Measurements from ENCODE around the gene FGD4.

FGD4 gene

GRCh38 chr12:32460638-32461037 lies 61.3 kb downstream of the FGD4 start:
- no peak for DNase-seq

- no peak for DNase-seq
Observed at GRCh38 chr12:32462908-32463307, 63.5 kb downstream of the FGD4 start.

- DNase-seq, result no peak
Observed at GRCh38 chr12:32466187-32466586, 66.8 kb downstream of the FGD4 start.

DNA sequence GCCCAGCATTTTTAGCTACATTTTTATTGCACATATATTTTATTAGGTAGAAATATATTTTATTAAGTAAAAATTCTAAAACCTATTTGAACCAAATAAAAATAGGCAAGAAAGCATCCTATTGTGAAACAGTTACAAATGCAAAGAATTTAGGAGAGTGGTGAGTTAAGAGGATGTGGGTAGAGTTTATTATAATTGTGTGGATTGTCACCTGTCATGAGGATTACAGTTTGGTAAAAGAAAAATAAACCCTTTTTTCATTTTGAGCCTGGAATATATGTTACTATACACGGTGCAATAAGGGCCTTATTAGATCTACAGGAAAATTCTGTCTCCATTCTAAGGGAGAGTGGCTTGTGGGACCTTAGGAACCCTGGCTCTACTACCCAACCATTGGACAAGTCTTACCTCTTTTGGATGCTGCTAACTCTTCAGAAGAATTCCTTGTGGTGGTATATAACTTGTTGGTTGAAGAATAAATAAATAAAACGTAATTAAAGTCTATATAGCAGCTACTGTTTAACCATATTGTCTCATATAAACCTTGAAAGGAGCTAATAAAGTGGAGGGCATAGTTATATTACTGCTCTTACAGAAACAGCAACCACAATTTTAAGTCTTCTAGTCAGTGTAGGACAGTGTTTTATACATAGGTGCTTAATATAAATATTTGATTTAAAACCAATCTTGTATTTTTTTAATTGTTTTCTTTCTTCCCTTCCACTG lies 67.8 kb downstream of the FGD4 start:
- DNase-seq, result no peak

DNA sequence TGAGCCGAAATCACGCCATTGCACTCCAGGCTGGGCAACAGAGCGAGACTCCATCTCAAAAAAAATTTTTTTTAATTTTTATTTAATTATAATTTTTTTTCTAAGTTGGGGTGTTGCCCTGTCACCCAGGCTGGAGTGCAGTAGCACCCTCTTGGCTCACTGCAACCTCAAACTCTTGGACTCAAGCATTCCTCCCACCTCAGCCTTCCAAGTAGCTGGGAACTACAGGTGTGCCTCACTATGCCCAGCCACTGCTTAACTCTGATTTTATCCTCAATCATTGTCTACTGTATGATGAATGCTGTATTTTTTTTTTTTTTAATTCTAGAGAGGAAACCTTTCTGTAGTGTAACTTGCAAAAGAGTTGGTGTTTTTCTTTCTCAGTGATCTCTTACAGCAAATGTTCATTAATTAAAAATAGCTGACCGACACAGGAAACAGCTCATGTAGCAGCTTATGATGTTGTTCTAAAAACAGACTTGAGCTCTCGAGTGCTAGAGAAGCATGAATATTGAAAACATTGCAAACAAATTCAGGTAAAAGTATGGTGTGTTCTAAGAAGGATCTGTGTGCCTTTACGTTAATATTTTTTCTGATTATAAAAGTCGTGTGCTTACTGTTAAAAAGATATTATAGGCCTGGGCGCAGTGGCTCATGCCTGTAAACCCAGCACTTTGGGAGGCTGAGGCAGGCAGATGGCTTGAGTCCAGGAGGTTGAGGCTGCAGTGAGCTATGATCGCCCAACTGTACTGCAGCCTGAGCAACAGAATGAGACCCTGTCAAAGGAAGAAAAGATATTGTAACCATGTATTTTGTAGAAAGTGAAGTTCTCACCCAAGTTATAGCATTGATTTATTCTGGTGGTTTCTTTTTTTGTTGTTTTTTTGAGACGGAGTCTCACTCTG lies 68.9 kb downstream of the FGD4 start:
- DNase-seq, result no peak

DNA sequence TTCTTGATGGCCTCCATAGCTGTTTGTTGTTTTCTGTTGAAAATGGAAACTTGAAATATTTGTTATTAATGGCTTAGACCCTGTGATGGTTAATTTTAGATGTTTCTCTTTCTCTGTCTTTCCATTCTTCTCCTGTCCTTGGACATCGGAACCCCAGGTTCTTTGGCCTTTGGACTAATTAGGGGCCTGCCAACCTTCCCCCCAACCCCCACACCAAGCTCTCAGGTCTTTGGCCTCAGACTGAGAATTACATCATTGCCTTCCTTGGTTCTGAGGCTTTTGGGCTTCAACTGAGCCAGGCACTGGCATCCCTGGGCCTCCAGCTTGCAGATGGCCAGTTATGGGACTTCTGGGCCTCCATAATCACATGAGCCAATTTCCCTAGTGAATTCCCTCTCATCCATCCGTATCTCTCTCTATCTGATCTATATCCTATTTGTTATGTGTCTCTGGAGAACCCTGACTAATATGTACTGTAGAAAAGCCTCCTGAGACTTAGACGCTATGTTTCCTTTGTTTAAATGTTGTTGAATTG lies 71.6 kb downstream of the FGD4 start:
- DNase-seq, result no peak

DNA sequence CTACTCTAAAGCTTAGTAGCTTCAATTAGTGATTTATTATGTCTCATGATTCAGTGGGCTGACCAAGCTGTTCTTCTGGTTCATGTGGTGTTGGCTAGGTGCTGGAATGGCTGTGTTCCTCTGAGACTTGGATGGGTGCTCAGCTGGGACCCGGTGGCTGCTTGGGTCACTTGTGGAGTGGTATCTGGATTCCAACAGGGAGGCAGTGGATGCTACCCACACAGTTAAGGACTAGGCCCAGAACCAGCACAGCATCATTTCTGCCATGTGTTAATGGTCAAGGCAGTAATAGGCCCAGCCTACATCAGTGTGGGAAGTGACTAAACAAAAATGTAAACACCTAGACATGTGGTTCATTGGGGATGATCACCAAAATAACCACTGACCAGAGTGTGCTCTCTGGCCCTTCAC lies 72.2 kb downstream of the FGD4 start:
- no peak for DNase-seq

DNA sequence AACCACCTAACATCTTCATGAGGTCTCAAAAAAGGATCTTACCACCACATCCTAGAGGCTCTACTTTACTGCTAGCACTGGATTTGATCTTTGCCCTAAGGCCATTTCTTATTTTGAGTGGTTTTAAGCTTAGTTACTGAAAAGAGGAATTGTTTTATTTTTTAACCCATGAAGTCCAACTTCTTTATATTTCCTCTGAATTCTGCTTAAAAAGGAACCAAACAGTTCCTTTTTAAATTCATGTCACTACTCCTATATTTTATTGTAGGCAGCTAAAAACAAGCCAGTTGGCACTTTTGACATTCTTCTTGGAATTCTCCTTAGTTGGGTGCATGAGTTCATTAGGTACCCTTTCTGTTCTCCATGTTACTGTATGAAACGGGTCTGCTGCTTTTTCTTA lies 76.4 kb downstream of the FGD4 start:
- DNase-seq, result no peak

DNA sequence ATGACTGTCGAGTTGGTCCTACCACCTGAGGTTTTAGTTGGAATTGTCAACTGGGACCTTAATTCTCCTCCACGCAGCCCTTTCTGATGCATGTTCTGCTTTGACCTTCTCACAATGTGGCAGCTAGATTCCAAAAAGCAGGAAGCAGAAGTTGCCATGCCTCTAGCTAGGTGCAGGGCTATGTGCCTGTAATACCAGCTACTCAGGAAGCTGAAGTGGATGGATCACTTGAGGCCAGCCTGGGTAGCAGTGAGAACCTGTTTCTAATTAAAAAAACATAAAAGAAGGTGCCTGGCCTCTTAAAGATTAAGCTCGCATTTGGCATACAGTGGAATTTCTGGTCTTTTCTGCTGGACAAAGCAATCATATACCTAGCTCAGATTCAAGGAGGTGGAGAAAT lies 77.1 kb downstream of the FGD4 start:
- no peak for DNase-seq

DNA sequence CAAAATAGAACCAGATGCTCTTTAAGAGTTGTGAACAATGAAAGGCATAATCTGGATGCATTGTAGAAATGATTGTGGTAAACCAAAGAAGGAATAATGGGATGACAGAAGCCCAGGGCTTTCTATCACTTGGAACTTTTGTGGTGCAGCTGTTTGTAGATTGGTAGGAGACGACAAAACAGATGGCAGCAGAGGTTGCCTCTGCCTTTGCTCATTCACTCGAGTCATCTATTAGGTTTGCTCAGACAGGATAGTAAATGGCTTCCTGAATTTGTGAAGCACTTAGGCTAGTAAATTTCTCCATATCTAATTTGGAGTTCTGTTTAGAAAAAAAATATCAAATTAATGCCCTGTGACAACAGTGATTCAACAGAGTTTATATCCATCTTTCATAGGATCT lies 78.4 kb downstream of the FGD4 start:
- DNase-seq, result no peak

GRCh38 chr12:32478166-32478565 lies 78.8 kb downstream of the FGD4 start:
- DNase-seq, result no peak

- DNase-seq, result no peak
Observed at GRCh38 chr12:32478858-32479725, 79.7 kb downstream of the FGD4 start.

DNA sequence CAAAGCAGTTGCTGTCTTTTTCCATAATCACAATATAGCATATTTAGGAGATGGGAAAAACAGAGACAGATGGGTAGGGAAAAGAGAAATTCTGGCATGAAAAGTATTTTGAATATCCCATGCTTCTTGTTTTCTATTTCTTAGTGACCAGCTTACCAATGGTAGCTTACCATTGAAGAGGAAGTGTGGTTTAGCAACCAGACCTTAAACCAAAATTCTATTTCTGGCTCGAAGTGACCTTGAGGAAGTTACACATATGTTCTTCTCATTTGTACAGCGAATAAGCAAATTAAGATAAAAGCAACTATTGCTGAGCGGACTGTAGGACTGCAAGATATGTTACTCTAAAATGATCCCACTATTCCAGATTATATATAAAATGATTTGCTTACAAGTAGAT lies 82.9 kb downstream of the FGD4 start:
- no peak for DNase-seq

DNA sequence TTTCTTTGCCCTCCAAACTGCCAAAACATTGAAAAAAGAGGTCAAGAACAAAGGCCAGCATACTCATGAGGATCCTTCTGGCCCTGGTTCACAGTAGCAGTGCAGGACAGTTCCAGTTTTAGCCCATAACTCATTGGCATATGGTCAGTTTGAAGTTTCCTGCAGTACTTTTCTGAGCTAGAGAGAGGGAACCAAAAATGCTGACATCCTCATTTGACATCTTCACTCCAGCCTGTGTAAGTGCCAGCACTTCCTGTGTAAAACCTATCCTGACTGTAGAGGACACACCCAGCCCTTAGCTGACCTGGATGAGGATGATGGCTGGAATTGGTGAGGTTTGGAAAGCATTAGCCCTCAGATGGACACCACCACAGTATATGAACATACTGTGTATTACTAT lies 84.1 kb downstream of the FGD4 start:
- no peak for DNase-seq

- DNase-seq, result no peak
Observed at GRCh38 chr12:32483993-32484392, 84.6 kb downstream of the FGD4 start.

DNA sequence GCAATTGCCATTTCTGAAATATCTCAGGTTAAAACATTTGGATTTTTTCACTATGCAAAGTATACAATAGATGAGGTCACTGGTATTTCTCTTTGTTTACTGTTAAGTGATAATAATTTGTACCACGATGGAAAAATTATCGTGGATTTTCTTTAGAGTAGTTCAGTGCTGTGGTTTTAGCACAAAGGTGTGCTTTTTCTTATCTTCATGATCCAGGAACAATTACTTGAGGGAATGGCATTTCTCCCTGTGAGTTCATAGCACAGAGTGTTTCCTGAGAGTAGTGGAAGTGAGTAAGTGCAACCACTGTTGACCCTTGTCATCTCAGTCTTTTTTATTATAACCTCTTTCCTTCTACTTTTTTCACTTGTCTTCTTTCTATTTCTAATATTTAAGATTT lies 86.8 kb downstream of the FGD4 start:
- DNase-seq, result no peak

- DNase-seq, result no peak
Observed at GRCh38 chr12:32488132-32488531, 88.8 kb downstream of the FGD4 start.

DNA sequence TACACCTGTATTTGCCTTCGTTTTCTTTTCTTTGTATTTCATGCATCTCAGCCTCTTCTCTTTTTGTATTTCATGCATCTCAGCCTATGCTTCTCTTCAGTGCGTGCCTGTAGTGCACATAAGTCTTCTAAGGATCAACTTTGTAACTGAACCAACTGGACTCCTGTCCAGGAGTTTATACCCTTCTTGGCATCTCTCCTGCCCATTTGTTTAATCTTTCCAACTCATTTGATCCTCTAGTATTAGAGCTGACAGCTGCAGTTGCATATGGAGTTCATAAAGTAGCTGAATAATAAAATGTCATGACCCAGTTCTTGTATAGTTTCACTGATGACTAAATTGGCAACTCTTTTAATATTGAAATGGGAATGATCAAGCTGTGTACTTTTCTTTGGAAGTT lies 89.7 kb downstream of the FGD4 start:
- no peak for DNase-seq

- DNase-seq, result no peak
Observed at GRCh38 chr12:32490801-32491200, 91.4 kb downstream of the FGD4 start.

- no peak for DNase-seq
Observed at GRCh38 chr12:32493282-32493681, 93.9 kb downstream of the FGD4 start.

- DNase-seq, result no peak
Observed at GRCh38 chr12:32494656-32495055, 95.3 kb downstream of the FGD4 start.

DNA sequence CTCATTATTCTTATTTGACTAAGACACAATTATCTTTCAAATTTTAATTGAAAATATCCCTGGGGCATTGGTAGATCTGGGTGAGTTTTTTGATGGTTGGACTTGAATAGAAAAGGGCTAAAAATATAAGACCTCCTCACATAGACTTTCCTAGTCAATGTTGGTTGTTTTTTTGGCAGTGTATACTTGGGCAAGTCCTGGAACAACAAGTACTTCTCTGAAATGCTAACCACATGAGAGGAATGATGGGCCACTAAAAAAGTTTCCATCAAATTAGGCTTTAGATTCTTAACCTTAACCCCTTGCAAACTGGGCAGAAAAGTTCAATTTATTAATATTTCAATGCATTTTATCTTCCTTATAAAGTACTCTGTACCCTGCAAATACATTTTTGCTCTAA lies 97.6 kb downstream of the FGD4 start:
- DNase-seq, result no peak

DNA sequence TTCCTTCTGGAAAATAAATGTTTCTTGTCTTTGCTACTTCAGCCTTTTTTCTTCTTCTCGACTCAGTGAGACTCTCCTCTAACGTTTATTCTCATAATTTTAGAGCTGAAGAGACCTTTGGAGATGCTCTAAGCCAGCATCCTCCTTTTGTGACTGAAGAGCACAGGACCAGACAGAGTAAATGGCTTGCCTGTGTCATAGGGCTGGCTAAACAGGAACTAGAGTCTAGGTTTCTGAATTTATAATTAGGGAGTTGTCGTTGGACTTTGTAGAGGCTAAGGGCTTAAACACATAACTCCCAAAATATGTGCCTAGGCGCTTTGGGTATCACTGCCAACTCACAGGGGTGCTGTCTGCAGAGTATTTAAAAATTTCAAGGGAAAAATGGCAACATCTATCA lies 98.5 kb downstream of the FGD4 start:
- DNase-seq, result no peak
